ENCODE results near the gene CDC123. TPM values are rescaled to one million over a fixed set of nuclear protein-coding genes. Genes with fewer than 3 reads are reported as not detected.
"Not testable (repeated sequence)": the region's sequence is repeated elsewhere in the genome, so short reads cannot be mapped to it uniquely, and the experiment has no call there.

CDC123 gene
- total RNA-seq, 1 donor from 2014 or later = 60.2 TPM

GRCh38 chr10:12250181-12250580 lies 54.2 kb downstream of the CDC123 start:
- no peak for TF ChIP-seq CTCF (IDR thresholded peaks at IDR 0.05; ENCODE audit: unreplicated experiment)
- no peak overlapping the region for H3K27ac Mint-ChIP-seq
- H3K4me1 Mint-ChIP-seq = peaks cover 4% of the 10 kb centered on the region
- peaks cover 34% of the 10 kb centered on the region for H3K36me3 Mint-ChIP-seq
- H3K4me3 Mint-ChIP-seq = no peak overlapping the region
- no peak for DNase-seq (ENCODE audit: low spot score in 2 of 2, unreplicated experiment in 2 of 2)
- no peaks in the 10 kb centered on the region for H3K27me3 Mint-ChIP-seq (ENCODE audit: low read depth)
- H3K9me3 Mint-ChIP-seq = no peaks in the 10 kb centered on the region

- H3K27me3 Mint-ChIP-seq (ENCODE audit: low read depth); DNase-seq (ENCODE audit: low spot score in 2 of 2, unreplicated experiment in 2 of 2); H3K4me3 Mint-ChIP-seq; H3K4me1 Mint-ChIP-seq; H3K27ac Mint-ChIP-seq; H3K9me3 Mint-ChIP-seq: not testable (repeated sequence)
- H3K36me3 Mint-ChIP-seq = peaks cover 33% of the 10 kb centered on the region
Measured at GRCh38 chr10:12250702-12251101, 54.7 kb downstream of the CDC123 start.

DNA sequence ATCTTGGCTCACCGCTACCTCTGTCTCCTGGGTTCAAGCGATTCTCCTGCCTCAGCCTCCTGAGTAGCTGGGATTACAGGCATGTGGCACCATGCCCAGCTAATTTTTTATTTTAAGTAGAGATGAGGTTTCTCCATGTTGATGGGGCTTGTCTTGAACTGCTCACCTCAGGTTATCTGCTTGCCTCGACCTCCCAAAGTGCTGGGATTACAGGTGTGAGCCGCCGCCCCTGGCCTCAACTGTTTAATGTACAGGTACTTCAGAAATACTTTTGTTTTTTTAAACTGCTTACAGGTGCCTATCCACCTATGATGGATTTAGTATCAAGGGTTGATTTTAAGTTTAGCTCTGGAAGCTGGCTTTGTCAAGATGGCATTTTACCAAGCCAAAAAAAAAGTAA lies 55.6 kb downstream of the CDC123 start:
- Mint-ChIP-seq H3K4me3 (no peak overlapping the region), H3K27me3 (ENCODE audit: low read depth) (peaks cover 3% of the 10 kb centered on the region), H3K27ac (no peak overlapping the region), H3K9me3 (no peaks in the 10 kb centered on the region), H3K4me1 (peaks cover 5% of the 10 kb centered on the region), H3K36me3 (peaks cover 24% of the 10 kb centered on the region)
- no peak for TF ChIP-seq CTCF (IDR thresholded peaks at IDR 0.05; ENCODE audit: unreplicated experiment)
- DNase-seq (ENCODE audit: low spot score in 2 of 2, unreplicated experiment in 2 of 2) = no peak

DNA sequence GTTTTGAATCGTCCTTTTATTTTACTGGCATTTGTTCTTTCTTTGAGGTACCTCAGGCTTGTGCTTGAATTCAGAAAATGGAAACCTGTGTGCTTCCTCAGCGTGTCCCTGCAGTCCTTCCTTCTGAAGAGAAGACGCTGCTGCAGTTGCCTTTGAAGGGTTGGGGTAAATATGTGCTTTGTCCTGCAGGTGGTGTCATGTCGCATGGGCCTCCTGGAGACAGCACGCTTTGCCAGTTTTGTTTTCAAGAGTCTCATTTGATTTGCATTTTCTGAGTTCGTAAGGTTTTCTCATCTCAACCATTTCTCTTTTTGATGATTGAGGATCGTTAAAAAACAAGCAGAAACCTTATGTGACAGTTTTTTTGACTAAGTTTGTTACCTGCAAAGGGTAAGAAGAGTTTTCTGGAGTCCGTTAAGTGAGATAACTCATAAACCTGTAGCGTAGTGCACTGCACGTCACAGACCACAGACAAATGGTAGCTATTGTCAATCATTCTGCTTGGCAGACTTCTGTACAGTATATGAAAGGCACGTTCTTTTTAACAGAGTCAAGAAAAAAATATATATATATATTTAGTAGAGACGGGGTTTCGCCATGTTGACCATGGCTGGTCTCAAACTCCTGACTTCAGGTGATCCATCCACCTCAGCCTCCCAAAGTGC lies 57.0 kb downstream of the CDC123 start:
- H3K4me3 Mint-ChIP-seq = no peak overlapping the region
- peaks cover 5% of the 10 kb centered on the region for H3K4me1 Mint-ChIP-seq
- H3K27ac Mint-ChIP-seq = no peak overlapping the region
- H3K27me3 Mint-ChIP-seq (ENCODE audit: low read depth) = peaks cover 6% of the 10 kb centered on the region
- peaks cover 20% of the 10 kb centered on the region for H3K36me3 Mint-ChIP-seq
- peak; percentile 35 for TF ChIP-seq CTCF (IDR thresholded peaks at IDR 0.05; ENCODE audit: unreplicated experiment)
- no peak for DNase-seq (ENCODE audit: low spot score in 2 of 2, unreplicated experiment in 2 of 2)
- no peaks in the 10 kb centered on the region for H3K9me3 Mint-ChIP-seq

DNA sequence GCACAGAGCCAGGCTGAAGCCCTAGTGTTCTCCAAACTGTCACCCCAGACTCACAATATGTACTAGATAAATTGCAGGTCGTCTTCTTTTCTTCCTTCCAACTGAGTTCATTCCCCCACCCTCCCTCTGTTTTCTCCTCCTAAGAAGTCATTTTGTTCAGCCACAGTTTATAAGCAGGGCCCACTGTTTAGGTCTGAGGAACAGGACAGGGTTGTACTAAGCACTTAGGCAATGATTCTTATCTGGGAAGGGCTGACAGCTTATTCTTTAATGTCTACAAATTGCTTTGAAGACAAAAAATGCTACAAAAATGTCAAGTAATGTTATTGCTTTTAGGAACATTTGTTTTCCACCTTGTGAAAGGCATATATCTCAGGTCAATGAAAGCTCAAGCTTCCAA lies 59.1 kb downstream of the CDC123 start:
- no peak for TF ChIP-seq CTCF (IDR thresholded peaks at IDR 0.05; ENCODE audit: unreplicated experiment)
- H3K36me3 Mint-ChIP-seq = peaks cover 14% of the 10 kb centered on the region
- peak overlapping the region; percentile 48 for H3K27ac Mint-ChIP-seq
- DNase-seq (ENCODE audit: low spot score in 2 of 2, unreplicated experiment in 2 of 2) = no peak
- H3K27me3 Mint-ChIP-seq (ENCODE audit: low read depth) = peaks cover 6% of the 10 kb centered on the region
- peaks cover 5% of the 10 kb centered on the region for H3K4me1 Mint-ChIP-seq
- no peak overlapping the region for H3K4me3 Mint-ChIP-seq
- H3K9me3 Mint-ChIP-seq = no peaks in the 10 kb centered on the region

- H3K4me1 Mint-ChIP-seq = peaks cover 6% of the 10 kb centered on the region
Measured at GRCh38 chr10:12259988-12260387, 64.0 kb downstream of the CDC123 start.

More at GRCh38 chr10:12259988-12260387, 64.0 kb downstream of the CDC123 start:
- no peak for TF ChIP-seq CTCF (IDR thresholded peaks at IDR 0.05; ENCODE audit: unreplicated experiment)
- Mint-ChIP-seq H3K4me3 (no peak overlapping the region), H3K27me3 (ENCODE audit: low read depth) (peaks cover 6% of the 10 kb centered on the region), H3K27ac (no peak overlapping the region), H3K36me3 (peaks cover 6% of the 10 kb centered on the region), H3K9me3 (no peaks in the 10 kb centered on the region)
- no peak for DNase-seq (ENCODE audit: low spot score in 2 of 2, unreplicated experiment in 2 of 2)
